PC-3 (cell line): ENCODE data around the gene BLNK.

Experiments
- CTCF ChIP-seq: fragments of 300-600 bp; sonication (generic); conservative IDR thresholded peaks from 2 replicates; pipeline ENCODE4 v1.5.1; 2017; ENCODE audit warnings: antibody characterized with exemption, low read depth, mild to moderate bottlenecking, low read length
- EZH2 ChIP-seq: fragments of 300-600 bp; sonication (generic); IDR thresholded peaks from one replicate; pipeline ENCODE4 v1.6.1; 2017; ENCODE audit warnings: antibody characterized with exemption, mild to moderate bottlenecking, low read length; ENCODE audit not compliant: unreplicated experiment
- EZH2phosphoT487 ChIP-seq: fragments of 300-600 bp; sonication (generic); IDR thresholded peaks from 2 replicates; pipeline ENCODE4 v1.6.1; 2018; ENCODE audit warnings: mild to moderate bottlenecking, antibody characterized with exemption, low read length, borderline replicate concordance

DNA sequence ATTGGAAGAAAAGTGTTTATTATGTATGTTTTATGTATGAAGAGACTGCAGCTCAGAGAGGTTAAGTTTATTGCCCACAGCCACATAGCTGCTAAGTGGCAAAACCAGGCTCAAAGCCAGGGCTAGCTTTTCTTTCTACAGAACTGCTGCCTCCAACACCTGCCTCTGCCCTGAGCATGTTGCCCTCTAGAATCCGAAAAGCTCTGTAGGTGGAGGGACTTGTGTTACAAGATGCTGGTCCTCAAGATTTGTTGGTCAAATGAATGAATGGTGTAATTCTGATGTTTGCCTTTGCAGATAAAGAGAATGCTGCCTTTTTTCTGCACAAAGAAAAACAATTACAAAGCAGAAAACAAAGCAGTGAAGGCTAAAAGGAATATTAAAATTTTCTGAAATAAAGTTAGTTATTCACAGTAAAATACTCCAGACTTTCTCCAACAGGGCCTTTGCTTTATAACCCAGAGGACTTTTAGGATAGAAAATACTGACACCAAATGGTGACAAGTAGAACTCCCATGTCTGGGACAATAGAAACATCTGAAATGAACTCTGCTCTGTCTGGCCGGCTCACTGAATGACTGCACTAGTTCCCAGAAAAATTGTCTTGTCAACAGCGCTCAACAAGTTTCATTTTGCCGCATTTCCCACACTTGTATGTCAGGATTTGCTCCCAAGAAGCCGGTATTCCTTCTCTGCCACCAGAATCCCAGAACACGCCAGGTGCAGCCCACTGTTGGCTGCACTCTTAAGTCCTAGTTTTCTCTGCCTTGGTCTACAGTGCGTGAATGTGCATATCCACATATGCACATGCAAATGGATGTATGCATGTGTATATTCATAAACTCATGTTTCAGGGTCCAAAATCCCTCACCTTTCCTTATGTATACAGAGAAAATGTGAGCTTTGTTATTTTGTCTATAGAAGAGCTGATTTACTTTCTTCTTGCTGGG lies 21.9 kb upstream of the BLNK start:
- peak; percentile 63 for TF ChIP-seq CTCF
- TF ChIP-seq EZH2: no peak
- TF ChIP-seq EZH2phosphoT487: no peak
